Measurements from ENCODE around the gene TMEM116. TPM values are rescaled to one million over a fixed set of nuclear protein-coding genes. Genes with fewer than 3 reads are reported as not detected.

TMEM116 gene
- total and polyA plus RNA-seq, 9 donors: 9.1 to 17.9 (median 11.3) TPM

DNA sequence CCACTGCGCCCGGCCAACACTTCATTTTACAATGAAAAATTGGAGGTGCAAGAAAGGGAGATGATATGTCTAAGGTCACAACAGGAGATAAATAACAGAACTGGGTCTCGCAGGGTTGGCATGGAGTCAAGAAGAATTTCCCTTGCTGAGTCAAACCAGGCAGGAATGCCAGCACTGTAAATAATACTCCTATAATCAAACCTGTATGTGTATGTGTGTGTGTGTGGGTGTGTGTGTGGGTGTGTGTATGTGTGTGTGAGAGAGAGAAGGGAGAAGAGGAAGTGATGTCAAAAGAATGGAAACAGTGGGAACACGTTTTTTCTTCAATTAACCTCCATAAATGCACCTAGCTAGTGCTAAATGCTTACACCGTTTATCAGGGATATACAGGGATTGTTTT lies 70.4 kb downstream of the TMEM116 start:
- Histone ChIP-seq H3K27me3 (no peaks in the 10 kb centered on the region), H3K27ac (no peak overlapping the region), H3K36me3 (no peaks in the 10 kb centered on the region), H3K9me3 (no peaks in the 10 kb centered on the region), H3K4me3 (no peak overlapping the region), H3K4me1 (ENCODE audit: insufficient read depth) (no peaks in the 10 kb centered on the region)
- intact Hi-C loops (cut with DNase I): loop anchor here in 1 of 4 donors (10.0 kb wide), 1 partner anchor 222 kb away; no protein-coding TSS in a partner anchor
- TF ChIP-seq POLR2A (IDR thresholded peaks at IDR 0.05) (no peak), EP300 (IDR thresholded peaks at IDR 0.05) (no peak)
- TF ChIP-seq, protein P1, sequence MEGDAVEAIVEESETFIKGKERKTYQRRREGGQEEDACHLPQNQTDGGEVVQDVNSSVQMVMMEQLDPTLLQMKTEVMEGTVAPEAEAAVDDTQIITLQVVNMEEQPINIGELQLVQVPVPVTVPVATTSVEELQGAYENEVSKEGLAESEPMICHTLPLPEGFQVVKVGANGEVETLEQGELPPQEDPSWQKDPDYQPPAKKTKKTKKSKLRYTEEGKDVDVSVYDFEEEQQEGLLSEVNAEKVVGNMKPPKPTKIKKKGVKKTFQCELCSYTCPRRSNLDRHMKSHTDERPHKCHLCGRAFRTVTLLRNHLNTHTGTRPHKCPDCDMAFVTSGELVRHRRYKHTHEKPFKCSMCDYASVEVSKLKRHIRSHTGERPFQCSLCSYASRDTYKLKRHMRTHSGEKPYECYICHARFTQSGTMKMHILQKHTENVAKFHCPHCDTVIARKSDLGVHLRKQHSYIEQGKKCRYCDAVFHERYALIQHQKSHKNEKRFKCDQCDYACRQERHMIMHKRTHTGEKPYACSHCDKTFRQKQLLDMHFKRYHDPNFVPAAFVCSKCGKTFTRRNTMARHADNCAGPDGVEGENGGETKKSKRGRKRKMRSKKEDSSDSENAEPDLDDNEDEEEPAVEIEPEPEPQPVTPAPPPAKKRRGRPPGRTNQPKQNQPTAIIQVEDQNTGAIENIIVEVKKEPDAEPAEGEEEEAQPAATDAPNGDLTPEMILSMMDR (IDR thresholded peaks at IDR 0.05): no peak
- 49 to 68% (median 50%) methylated on average over 5 of the region's 5 CpGs for WGBS, 3 donors
- DNase-seq: no peak

DNA sequence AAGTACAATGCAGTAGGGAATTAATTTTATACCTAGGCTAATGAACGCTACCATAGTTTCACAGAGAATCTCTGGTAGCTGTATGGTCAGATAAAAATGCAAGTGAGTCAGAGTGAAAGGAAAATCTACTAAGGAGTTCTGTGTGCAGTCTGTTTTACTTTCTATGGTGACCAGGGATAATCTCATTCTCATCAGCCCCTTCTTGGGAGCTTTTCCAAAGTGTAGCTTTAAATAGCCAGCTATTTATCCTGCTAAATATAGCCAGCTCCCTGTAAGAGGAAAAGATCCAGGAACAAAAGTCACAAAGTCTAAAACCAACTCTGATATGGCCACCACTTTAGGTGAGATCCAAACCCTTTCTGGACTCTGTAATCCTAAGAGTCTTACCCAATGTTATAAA lies 75.5 kb downstream of the TMEM116 start:
- H3K4me1 ChIP-seq (ENCODE audit: insufficient read depth): no peaks in the 10 kb centered on the region
- intact Hi-C loops (cut with DNase I): loop anchor here in 1 of 4 donors (10.0 kb wide), 1 partner anchor 447 kb away; the partner anchor contains the start of gene HECTD4
- H3K36me3 ChIP-seq: no peaks in the 10 kb centered on the region
- no peak overlapping the region for H3K4me3 ChIP-seq
- H3K27me3 ChIP-seq: no peaks in the 10 kb centered on the region
- DNase-seq: no peak
- no peaks in the 10 kb centered on the region for H3K9me3 ChIP-seq
- no peak overlapping the region for H3K27ac ChIP-seq
- 84 to 94% (median 90%) methylated on average over 1 of the region's 1 CpG for WGBS, 3 donors
- no peak for TF ChIP-seq POLR2A (IDR thresholded peaks at IDR 0.05)
- no peak for TF ChIP-seq EP300 (IDR thresholded peaks at IDR 0.05)
- TF ChIP-seq, protein P1 (IDR thresholded peaks at IDR 0.05): no peak

DNA sequence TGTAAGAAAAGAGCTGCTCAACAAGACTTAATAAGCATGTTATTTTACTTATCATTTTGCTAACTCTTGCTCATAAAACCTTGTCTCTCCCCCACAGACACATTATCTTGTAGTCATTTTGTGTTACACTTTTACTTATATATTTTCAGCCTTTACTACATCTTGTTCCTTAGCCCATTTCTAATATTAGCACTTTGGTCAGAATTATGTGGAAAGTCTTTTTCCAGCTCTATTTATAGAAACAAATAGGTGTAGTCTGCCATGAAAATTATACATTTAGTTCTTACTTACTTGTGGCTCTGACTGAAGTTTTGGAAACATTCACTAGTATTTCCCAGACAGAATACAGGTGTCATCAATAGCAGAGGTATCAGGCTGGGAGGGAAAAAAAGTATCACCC lies 76.1 kb downstream of the TMEM116 start:
- H3K36me3 ChIP-seq: no peaks in the 10 kb centered on the region
- TF ChIP-seq, protein P1 (IDR thresholded peaks at IDR 0.05): no peak
- TF ChIP-seq POLR2A (IDR thresholded peaks at IDR 0.05) (no peak), EP300 (IDR thresholded peaks at IDR 0.05) (no peak)
- DNase-seq: no peak
- H3K27me3 ChIP-seq: no peaks in the 10 kb centered on the region
- no peak overlapping the region for H3K27ac ChIP-seq
- H3K4me1 ChIP-seq (ENCODE audit: insufficient read depth): no peaks in the 10 kb centered on the region
- intact Hi-C loops (cut with DNase I): loop anchor here in 1 of 4 donors (10.0 kb wide), 1 partner anchor 448 kb away; the partner anchor contains the start of gene HECTD4
- H3K9me3 ChIP-seq: no peaks in the 10 kb centered on the region
- H3K4me3 ChIP-seq: no peak overlapping the region

DNA sequence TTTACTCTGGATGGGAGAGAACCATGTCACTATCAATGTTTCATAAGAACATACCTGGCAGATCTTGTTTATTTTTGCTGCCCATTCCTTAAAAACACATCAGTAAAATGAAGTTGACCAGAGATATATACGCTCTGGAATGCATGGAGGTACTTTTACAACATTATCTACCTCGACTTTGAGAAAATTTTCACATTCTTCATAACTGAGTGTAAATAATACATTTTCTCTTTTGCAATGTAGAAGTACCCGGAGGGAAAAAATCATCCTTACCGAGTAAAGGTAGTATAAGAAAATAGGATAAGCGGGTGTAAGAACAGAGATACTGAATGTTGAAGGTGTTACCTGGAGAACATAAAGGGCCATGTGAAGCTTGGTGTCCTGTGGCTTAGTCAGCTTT lies 80.7 kb downstream of the TMEM116 start:
- no peaks in the 10 kb centered on the region for H3K36me3 ChIP-seq
- WGBS, 3 donors: 91 to 93% (median 91%) methylated on average over 5 of the region's 5 CpGs
- no peak overlapping the region for H3K27ac ChIP-seq

More for the DNA sequence above, 80.7 kb downstream of the TMEM116 start:
- TF ChIP-seq POLR2A (IDR thresholded peaks at IDR 0.05): no peak
- TF ChIP-seq EP300 (IDR thresholded peaks at IDR 0.05): no peak
- TF ChIP-seq, protein P1 (IDR thresholded peaks at IDR 0.05): no peak
- DNase-seq: no peak
- intact Hi-C loops (cut with DNase I): loop anchor here in 1 of 4 donors (10.0 kb wide), 1 partner anchor 453 kb away; the partner anchor contains the start of gene HECTD4
- no peaks in the 10 kb centered on the region for H3K4me1 ChIP-seq (ENCODE audit: insufficient read depth)
- no peak overlapping the region for H3K4me3 ChIP-seq
- H3K9me3 ChIP-seq: no peaks in the 10 kb centered on the region
- no peaks in the 10 kb centered on the region for H3K27me3 ChIP-seq
